Measurements from ENCODE around the gene USP47. TPM values are rescaled to one million over a fixed set of nuclear protein-coding genes. Genes with fewer than 3 reads are reported as not detected.

The USP47 gene
- total RNA-seq, 1 experiment from 2014 or later = 50.4 TPM

DNA sequence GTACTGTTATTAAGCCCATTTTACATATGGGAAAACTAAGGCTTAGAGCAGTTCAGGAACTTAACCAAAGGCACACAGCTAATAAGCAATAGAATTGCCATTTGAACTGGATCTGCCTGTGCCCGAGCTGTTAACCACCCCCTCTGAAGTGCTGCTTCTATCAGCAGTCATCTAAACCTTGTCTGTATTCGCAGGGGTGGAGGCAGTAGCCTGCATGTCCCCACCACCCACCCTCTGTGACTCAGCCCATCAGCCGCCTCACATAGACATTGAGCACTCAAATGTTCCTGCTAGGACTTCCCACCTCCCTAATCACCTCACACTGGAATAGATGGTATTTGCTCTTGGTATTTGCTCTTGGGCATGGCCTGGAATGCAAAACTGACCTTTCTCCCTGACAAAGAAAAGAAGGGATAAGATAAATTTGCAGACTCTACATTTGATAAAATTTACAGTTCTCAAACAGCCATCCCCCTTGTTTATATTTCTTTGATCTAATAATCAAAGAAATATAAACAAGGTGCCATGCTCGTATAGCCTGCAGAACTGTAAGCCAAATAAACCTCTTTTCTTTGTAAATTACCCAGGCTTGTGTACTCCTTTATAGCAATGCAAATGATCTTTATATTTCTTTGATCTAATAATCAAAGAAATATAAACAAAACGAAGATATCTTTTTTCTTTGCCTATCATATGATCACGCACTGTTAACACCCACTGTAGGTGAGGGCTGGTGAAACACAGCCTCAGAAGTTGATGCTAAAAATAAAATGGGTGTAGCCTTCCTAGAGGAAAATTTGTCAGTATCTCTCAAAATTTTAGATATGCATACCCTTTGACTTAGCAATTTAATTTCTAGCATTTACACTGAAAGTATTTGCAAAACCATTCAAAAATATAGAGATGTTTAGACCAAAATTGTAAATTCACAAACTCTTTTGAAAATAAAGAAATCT lies 150.8 kb downstream of the USP47 start:
- Histone ChIP-seq H3K4me3 (ENCODE audit: low read depth, low read length) (no peak overlapping the region), H3K27me3 (replicated peaks; ENCODE audit: control insufficient read depth, insufficient read depth, low read length) (no peaks in the 10 kb centered on the region), H3K9me3 (peaks cover 5% of the 10 kb centered on the region), H3K4me1 (peaks cover 50% of the 10 kb centered on the region), H3K36me3 (ENCODE audit: control insufficient read depth, insufficient read depth, low read length) (peaks cover 7% of the 10 kb centered on the region)
- Mint-ChIP-seq H3K27ac (ENCODE audit: unreplicated experiment) (peak overlapping the region; percentile 96), H3K27me3 (ENCODE audit: insufficient read depth, unreplicated experiment) (no peaks in the 10 kb centered on the region), H3K4me3 (ENCODE audit: unreplicated experiment) (peak overlapping the region; percentile 63), H3K36me3 (ENCODE audit: insufficient read depth, unreplicated experiment) (peaks cover 85% of the 10 kb centered on the region), H3K4me1 (ENCODE audit: low read depth, unreplicated experiment) (peaks cover 48% of the 10 kb centered on the region), H3K9me3 (ENCODE audit: unreplicated experiment) (peaks cover 18% of the 10 kb centered on the region)
- intact Hi-C loops (cut with micrococcal nuclease; ENCODE audit: unreplicated experiment) = loop anchor here (1.0 to 2.0 kb wide), 2 partner anchors 28 to 52 kb away; no protein-coding TSS in a partner anchor
- ChIA-PET CTCF (no interaction called here), POLR2A (interaction anchor here (0.5 kb wide), 1 partner anchor 487 kb away, joined by 4 read pairs; no protein-coding TSS in a partner anchor)
- peak; percentile 89 to 94 for DNase-seq
- TF ChIP-seq CTCF (IDR thresholded peaks at IDR 0.05; ENCODE audit: insufficient read depth in 1 of 2, low read depth in 1 of 2, low read length in 1 of 2, severe bottlenecking in 1 of 2, unreplicated experiment in 1 of 2) = no peak
- BruUV-seq (replicated peaks) = no TSS peak

GRCh38 chr11:11993839-11994238 lies 152.1 kb downstream of the USP47 start:
- Histone ChIP-seq H3K4me1 (peaks cover 50% of the 10 kb centered on the region), H3K4me3 (ENCODE audit: low read depth, low read length) (no peak overlapping the region), H3K27me3 (replicated peaks; ENCODE audit: control insufficient read depth, insufficient read depth, low read length) (no peaks in the 10 kb centered on the region), H3K36me3 (ENCODE audit: control insufficient read depth, insufficient read depth, low read length) (peaks cover 7% of the 10 kb centered on the region), H3K9me3 (peaks cover 5% of the 10 kb centered on the region)
- Mint-ChIP-seq H3K4me1 (ENCODE audit: low read depth, unreplicated experiment) (peaks cover 48% of the 10 kb centered on the region), H3K36me3 (ENCODE audit: insufficient read depth, unreplicated experiment) (peaks cover 85% of the 10 kb centered on the region), H3K9me3 (ENCODE audit: unreplicated experiment) (peaks cover 18% of the 10 kb centered on the region), H3K27me3 (ENCODE audit: insufficient read depth, unreplicated experiment) (no peaks in the 10 kb centered on the region), H3K4me3 (ENCODE audit: unreplicated experiment) (peak overlapping the region; percentile 52), H3K27ac (ENCODE audit: unreplicated experiment) (peak overlapping the region; percentile 95)
- no peak for TF ChIP-seq CTCF (IDR thresholded peaks at IDR 0.05; ENCODE audit: insufficient read depth in 1 of 2, low read depth in 1 of 2, low read length in 1 of 2, severe bottlenecking in 1 of 2, unreplicated experiment in 1 of 2)
- POLR2A ChIA-PET = interaction anchor here (0.6 to 0.7 kb wide), 2 partner anchors 15 to 102 kb away, joined by 3 read pairs; partner anchors contain the start of gene DKK3
- no TSS peak for BruUV-seq (replicated peaks)
- no peak for DNase-seq
- intact Hi-C loops (cut with micrococcal nuclease; ENCODE audit: unreplicated experiment) = loop anchor here (2.0 kb wide), 1 partner anchor 27 kb away; no protein-coding TSS in a partner anchor
- CTCF ChIA-PET = no interaction called here

- Mint-ChIP-seq H3K27me3 (ENCODE audit: insufficient read depth, unreplicated experiment) (no peaks in the 10 kb centered on the region), H3K4me3 (ENCODE audit: unreplicated experiment) (no peak overlapping the region), H3K36me3 (ENCODE audit: insufficient read depth, unreplicated experiment) (peaks cover 84% of the 10 kb centered on the region), H3K27ac (ENCODE audit: unreplicated experiment) (peak overlapping the region; percentile 95), H3K4me1 (ENCODE audit: low read depth, unreplicated experiment) (peaks cover 43% of the 10 kb centered on the region), H3K9me3 (ENCODE audit: unreplicated experiment) (peaks cover 18% of the 10 kb centered on the region)
- DNase-seq = no peak
- ChIA-PET CTCF (no interaction called here), POLR2A (no interaction called here)
- Histone ChIP-seq H3K4me1 (peaks cover 42% of the 10 kb centered on the region), H3K9me3 (peaks cover 5% of the 10 kb centered on the region), H3K36me3 (ENCODE audit: control insufficient read depth, insufficient read depth, low read length) (peaks cover 5% of the 10 kb centered on the region; the same call in 1 of the 2 replicates), H3K4me3 (ENCODE audit: low read depth, low read length) (no peak overlapping the region), H3K27me3 (replicated peaks; ENCODE audit: control insufficient read depth, insufficient read depth, low read length) (no peaks in the 10 kb centered on the region)
- no TSS peak for BruUV-seq (replicated peaks)
- intact Hi-C loops (cut with micrococcal nuclease; ENCODE audit: unreplicated experiment) = no loop called here
- no peak for TF ChIP-seq CTCF (IDR thresholded peaks at IDR 0.05; ENCODE audit: insufficient read depth in 1 of 2, low read depth in 1 of 2, low read length in 1 of 2, severe bottlenecking in 1 of 2, unreplicated experiment in 1 of 2)
These were observed 153.8 kb downstream of the USP47 start for GRCh38 chr11:11995601-11996000.
